Cerebellar cortex (tissue), 1 donor: Measurements from ENCODE around the gene C1QTNF4.
A peak's percentile ranks its signal among the peaks of the same experiment; 100 is the strongest.
"Not testable (repeated sequence)": the region's sequence is repeated elsewhere in the genome, so short reads cannot be mapped to it uniquely, and the experiment has no call there.

ENCODE experiments used
- DNase-seq: peaks from one replicate; pipeline ENCODE4 v3.0.0-alpha.2; 2015; ENCODE audit warnings: low spot score

The C1QTNF4 gene

DNA sequence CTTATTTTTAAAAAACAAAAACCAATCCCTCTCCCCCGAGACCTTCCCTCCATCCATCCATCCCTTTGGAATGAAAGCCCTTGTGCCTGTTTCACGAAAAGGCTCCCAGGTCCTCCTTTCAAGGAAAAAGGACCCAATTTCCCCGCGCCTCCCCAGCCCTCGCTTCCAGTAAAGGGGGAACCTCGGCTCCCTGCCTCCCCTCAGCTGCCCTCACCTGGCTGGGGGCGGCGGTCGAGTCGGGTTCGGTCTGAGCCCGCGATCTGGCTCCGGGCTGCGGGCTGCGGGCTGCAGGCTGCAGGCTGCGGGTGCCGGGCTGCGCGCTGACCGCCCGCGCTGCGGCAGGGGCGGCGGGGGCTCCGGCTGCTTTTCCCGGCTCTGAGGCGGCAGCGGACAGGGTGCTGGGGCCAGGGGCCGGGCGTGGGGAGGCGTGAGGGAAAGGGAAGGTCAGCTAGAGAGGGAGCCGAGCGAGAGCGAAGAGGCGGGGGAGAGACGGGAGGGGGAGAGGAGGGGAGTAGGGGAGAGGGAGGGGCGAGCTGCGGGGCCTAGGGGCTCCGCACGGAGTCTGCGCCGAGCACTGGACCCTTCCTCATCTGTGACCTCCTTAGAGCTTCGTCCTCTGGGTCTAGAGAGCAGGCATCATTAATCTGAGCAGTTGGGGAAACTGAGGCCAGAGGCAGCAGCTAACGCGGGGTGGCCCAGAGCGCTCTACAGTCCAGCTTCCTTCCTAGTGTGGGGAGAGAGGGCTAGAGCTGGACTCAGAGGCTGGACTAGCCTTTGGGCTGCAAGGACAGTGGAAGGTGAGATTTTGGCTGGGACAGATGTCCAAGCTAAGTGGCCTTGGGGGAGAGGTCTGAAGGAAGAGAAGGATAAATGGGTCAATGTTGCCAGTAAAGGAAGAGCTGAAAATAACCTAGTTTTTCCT is at the start of gene C1QTNF4:
Gene C1QTNF4, minus strand, starts transcription at position 478 of the 922 bp plus-strand sequence. CDS start 3,601 bp downstream, outside the sequence.
- DNase-seq: peak; percentile 38

DNA sequence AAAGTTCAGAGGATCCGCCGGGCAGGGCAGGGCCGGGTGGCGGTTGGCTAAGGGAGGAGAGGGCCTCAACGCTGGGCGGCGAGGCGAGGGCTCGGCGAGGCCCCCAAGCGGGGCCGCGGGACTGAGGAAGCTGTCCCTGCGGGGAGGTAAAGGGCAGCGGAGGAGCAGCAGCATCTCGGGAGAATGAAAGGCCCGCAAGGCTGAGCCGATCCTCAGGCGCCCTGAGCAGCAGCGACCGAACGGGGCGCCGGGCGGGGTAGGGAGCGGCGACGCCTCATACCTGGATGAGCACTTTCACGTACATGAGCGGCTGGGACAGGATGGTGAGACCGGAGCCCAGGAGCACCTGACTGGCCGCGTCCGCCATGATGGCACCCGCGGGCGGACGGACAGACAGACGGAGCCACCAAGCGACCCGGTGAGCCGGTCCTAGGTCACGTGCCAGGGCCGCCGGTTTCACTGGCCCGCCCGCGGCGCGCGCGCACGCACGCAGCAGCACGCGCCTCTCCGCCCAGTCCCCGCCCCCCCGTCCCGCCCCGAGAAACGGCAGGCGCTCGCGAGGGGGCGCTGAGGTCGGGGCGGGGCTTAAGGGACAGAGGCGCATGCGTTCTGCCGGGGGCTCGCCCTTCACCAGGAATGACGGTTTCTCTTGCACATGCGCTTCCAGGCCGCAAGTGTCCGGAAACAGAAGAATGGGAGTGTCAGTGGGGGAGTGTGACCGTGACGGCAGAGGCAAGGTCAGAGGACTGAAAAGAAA is 48.1 kb upstream of the C1QTNF4 start, which contains the start of gene MTCH2:
Gene MTCH2, minus strand, starts transcription at position 461 of the 757 bp plus-strand sequence. Its CDS starts 94 bp downstream, at position 367.
- peak; percentile 97 for DNase-seq

DNA sequence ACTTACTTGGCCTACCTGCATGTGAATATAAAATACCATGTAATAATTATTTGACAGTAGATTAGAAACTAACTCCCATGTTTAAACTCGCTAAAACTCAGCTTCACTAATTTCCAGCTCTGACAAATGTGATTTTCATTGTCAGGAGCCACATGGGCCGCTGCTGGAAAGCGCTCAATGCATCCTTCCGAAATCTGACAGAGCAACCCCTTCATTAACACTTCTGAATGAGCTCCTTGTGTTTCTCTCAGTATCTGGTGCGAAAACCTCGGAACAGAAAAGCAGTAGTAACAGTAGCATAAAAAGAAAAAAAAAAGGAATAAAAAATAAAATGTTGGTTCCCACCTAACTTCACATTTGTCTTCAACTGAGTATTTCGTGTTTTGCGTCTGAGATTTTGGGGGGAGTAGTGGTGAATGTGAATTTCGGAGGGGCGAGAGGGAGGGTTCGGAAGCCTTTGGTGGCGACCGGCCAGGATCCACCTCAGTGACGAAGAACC is 47.4 kb upstream of the C1QTNF4 start:
- DNase-seq: peak; percentile 49

DNA sequence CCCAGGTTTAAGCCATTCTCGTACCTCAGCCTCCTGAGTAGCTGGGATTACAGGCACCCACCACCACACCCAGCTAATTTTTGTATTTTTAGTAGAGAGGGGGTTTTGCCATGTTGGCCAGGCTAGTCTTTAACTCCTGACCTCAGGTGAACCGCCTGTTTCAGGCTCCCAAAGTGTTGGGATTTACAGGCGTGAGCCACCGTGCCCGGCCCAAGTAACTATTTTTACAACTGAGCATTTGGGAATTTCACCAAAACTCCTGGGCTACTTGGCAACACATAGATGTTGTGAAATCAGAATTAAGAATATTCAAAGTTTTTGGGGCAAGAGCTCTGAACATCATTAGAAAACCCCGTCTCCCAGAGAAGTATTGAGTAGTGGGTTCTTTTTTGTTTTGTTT is 46.3 kb upstream of the C1QTNF4 start:
- DNase-seq: not testable (repeated sequence)

DNA sequence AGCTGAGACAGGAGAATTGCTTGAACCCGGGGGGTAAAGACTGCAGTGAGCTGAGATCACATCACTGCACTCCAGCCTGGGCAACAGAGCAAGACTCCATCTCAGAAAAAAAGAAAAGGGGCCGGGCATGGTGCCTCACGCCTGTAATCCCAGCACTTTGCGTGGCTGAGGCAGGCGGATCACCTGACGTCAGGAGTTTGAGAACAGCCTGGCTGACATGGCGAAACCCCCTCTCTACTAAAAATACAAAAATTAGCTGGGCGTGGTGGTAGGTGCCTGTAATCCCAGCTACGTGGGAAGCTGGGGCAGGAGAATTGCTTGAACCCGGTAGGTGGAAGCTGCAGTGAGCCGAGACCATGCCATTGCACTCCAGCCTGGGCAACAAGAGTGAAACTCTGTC is 42.1 kb upstream of the C1QTNF4 start:
- not testable (repeated sequence) for DNase-seq

DNA sequence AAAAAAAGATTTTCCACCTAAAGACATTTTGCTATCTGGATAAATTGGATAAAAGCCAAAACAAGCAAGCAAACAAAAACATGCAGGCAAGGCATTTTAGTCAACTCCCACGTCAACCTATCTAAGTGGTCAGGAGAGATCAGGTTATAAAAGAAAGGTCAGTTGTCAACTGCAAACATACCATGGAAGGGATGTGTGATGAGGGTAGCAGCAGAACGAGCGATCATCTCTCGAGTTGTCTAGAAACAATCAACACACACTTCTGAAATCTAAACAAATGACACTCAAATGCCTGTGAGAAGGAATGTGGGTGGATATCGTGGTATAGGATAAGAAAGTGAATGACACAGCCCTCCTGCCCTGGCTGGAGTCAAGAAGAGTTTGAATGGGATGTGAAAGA is 37.3 kb upstream of the C1QTNF4 start:
- DNase-seq: no peak

DNA sequence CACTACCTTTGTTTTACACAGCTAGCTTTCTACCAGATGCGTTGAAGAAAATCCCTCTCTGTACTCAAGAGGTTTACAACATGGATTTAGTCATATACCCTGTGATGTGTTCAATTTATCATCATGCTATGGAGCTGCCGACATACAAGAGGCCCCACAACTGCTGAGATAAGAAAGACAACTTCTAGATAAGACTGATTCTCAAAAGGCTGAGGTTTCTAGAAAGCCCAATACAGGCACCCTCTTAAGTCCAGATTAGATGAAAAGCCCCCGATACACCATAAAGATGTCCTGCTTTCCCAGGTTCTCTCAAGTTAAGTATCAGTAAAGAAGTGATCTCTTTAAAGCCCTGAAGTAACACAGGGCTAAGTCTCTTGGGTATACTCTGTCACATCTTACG is 33.8 kb upstream of the C1QTNF4 start:
- no peak for DNase-seq

DNA sequence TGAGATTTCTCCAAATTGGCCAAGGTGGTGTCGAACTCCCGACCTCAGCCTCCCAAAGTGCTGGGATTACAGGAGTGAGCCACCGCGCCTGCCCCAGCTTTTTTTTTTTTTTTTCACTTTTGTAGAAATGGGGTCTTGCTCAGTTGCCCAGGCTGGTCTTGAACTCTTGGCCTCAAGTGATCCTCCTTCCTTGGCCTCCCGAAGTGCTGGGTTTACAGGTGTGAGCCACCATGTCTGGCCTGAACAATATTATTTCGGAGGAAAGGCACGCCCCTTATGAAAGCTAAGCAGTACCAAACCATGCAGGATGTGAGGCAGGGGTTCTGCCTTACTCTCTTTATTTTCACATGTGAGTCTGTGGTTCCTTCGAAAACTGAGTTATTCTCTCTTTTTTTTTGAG is 32.0 kb upstream of the C1QTNF4 start:
- no peak for DNase-seq

DNA sequence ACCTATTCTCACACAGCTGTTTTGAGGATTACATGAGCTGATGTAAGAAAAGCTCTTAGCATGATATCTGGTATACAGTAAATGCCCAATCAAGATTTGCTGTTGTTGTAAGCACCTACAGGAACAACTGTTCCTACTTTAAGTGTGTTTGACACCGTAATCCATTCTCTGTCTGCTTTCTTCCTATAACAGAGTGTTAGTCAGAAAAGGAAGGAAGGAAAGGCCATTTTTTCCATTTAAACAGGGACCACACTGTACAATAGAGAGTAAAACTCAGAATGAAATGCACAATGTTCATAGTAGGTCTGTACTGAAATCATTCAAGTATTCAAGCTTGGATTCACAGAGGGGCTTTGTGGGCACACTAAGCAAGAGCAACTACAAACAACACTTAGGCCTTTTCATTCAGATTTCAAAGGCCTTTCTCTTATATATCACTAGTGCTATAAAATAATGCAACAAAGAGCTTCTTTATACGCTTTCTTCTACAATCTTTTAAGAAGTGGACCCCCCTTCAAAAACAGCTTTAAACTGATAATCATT is 26.7 kb upstream of the C1QTNF4 start:
- no peak for DNase-seq

DNA sequence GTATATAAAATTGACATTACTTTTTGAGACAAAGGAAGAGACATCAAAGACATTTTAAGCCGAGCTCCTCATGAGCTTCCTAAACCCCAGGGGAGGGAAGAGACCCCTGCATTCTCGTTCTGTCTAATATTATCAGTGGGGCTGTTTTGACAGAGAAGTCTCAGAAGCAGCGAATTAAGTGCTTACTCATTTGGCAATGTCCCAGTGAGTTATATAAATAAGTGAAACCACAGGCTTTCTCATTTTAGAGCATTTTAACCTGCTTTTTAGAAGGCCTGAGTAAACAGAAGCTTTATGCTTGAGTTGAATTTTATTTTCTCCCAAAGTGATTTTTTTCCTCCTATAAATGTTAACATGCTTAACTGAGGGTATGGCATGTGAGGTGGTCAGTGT is 23.2 kb upstream of the C1QTNF4 start:
- DNase-seq: no peak

DNA sequence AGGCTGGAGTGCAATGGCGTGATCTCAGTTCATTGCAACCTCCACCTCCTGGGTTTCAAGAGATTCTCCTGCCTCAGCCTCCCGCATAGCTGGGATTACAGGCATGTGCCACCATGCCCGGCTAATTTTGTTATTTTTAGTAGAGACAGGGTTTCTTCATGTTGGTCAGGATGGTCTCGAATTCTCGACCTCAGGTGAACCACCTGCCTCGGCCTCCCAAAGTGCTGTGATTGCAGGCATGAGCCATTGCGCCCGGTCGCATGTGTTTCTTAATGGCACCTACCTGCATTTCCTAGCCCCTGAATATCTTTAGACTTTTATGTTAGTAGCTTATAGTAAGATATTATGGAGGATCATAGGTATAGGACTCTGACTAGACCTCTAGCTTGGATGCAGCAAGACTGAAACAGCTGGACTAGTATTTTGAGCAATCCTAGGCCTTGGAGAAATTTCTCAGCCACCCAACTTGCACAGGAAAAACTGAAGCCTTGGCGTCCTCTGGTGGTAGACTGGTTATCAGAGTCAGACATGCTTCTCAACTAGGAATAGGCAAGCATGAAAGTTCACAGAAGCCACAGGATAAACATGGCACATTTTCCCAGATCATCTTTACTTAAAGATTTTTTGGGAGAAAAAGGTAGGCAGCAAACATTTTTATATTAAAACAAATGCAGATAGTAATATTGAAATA is 22.7 kb upstream of the C1QTNF4 start:
- peak; percentile 88 for DNase-seq

DNA sequence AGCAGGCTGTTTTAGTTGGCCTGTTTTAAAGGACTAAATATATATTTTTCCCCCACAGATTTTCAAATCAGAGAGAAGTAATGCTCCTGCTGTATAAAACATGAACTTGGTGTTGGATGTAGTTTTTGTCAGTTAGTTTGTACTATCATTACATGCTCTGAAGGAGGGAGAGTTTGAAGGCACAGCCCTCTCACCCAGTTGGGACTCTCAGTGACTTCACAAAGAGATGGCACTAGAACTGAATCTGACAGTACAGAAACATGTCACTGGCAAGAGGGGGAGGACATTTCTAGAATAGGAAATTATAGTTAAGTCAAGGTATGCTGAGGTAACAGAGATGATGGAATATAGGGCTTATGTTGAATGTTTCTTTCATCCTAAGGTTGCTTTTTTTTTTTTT is 21.0 kb upstream of the C1QTNF4 start:
- DNase-seq: no peak

DNA sequence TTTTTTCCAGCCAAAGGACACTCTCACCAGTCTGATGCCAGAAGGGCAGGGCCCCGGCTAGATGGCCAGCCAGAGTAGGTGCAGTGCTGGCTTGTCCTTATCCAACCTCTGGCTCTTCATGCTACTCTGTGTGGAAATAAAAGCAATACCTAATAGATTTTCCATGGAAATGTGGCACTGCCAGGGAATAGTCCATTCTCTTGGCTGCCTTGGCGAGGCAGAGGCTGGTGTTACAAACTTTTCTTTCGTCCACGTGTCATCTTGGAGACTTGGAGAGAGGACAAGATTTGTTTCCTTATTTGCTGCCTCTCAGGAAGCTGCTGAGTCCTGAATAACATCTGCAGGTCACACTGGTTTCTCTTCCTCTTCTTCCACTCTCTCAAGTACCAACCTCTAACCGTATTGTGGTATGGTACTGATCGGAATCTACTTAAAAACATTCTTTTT is 17.2 kb upstream of the C1QTNF4 start:
- no peak for DNase-seq

DNA sequence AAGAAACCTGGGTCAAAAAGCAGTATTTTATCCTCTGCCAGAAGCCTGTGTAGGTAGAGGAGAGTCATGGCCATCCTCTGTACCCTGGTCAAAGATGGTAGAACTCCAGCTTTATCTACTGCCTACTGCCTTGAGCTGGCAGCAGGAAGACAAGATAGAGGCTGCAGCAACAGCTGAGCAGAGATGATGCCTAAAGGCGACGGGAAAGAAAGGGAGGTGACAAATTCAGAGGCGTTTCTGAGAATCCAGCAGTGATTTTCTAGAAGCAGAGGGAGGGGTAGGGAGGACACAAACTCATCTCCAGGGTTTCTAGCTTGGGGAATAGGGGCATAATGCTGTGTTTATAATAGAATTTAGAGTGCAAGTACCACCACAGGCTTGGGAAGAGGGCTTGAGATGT is 15.5 kb upstream of the C1QTNF4 start:
- no peak for DNase-seq

DNA sequence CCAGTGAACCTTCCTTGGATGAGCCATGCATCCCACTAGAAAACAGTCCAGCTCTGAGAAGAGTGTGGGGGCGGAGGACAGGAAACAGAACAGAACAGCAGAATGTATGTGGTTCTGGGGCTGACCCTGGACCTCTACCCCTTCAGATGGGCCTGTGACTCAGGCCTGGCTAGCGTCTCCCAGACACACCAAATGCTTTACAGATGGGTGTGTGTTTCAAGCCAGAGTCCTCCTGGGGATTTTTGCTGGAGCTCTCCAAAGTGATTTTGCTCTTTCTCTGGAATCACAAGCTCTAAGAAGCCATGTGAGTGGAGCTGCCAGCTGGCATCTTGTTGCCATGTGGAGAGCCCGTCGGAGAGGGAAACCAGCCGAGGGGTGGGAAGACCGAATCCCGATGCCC is 13.2 kb upstream of the C1QTNF4 start:
- peak; percentile 50 for DNase-seq

DNA sequence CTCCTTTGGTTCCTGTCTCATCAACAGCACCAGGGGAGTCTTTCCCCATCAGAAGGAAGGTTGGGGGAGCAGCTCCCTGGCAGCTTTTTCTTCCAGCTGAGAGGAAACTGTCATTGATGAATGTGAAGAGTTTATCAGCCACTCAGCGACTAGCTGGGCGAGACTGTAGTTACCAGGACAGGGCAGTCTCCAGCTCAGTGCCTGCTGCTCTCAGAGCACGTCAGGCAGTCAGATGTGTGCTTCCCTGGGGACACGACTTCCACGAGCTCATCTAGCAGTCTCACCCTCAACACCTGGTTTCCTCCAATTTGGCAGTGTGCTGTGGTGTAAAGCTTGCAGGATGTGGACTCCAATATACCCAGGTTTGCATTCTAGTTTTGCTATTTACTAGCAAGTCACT is 12.5 kb upstream of the C1QTNF4 start:
- no peak for DNase-seq

DNA sequence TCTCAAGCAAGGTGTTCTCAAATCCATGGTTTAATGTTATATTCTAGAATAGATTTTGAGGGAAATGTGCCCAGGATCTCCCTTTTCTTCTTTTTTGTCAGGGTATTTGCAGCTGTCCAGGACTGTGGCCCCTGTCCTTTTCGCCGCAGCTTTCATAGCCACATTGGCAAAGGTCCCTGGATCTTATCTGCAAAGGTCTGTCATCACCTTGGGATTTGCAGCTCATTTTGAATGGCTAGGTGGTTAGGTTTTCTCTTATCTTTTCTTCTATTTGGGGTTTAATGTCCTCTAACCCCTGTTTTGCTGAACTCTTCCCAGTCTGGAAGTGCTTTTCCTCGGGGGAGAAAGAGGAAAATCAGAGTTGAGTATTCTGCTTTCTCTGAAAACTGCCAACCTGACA is 11.7 kb upstream of the C1QTNF4 start:
- no peak for DNase-seq

DNA sequence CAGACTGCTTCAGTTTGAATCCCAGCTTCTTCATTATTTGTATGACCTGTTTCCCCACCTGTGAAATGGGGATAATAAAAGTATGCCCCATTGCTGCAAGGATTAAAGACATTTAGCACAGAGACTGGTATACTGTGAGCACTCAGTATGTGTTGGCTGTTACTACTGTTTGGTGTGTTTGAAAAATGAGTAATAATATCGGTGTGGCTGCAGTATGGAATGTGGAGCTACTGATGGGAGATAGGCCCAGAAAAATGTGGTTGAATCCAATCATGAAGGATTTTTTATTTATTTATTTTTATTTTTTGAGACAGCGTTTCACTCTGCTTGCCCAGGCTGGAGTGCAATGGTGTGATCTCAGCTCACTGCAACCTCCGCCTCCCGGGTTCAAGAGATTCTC is 9.1 kb upstream of the C1QTNF4 start:
- no peak for DNase-seq

DNA sequence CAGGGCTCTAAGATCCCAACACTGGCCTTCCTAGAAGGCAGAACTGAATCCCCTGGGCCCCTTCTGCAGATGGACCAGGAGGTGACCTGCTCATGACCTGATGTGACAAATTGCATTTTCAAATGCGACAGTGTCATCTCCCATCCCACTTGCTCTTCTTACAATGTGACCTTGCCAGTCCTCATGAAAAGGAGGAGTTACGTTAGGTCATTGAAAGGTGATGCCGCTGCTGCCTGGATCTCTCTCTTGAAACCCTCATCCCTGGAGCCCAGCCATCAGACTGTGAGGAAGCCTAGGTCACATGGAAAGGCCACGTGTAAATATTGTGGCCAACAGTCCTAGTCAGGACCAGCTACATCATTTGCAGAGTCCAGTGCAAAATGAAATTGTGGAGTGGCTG is 5.7 kb upstream of the C1QTNF4 start:
- DNase-seq: no peak

DNA sequence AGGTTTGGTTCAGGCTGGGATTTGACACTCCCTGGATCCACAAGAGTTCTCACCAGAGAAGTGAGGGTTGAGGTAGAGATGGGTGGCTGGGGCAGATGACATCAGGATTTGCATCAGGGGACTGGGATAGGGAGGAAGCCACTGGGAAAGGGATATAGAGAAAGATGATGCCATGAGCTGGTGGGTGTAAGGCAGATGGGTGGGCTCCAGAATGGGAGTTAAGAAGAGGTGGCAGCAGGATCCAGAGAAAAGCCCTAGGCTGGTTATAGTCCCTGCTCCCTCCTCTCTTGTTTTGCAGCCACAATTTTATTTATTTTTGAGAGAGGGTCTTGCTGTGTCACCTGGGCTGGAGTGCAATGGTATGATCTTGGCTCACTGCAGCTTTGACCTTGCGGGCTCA is 1.8 kb upstream of the C1QTNF4 start:
- no peak for DNase-seq

DNA sequence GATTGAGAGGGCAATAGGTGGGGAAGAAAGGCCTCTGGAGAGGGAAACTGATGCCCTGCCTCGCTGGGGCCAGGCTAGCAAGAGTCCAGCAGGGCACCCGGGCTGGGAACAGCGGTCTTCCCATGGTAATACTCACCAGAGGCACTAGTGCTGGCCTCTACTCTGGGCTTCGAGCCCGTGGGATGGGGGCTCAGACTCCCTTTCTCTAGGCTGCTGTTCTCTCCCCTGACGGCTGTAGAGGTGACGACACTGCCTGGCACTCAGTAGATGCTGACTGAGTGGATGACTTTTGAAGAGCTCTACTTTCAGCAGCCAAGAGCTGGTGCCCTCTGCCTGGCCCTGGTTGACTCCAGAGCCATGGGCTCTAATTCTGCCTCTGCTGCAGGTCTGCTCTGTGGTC is 818 bp upstream of the C1QTNF4 start:
- DNase-seq: no peak

DNA sequence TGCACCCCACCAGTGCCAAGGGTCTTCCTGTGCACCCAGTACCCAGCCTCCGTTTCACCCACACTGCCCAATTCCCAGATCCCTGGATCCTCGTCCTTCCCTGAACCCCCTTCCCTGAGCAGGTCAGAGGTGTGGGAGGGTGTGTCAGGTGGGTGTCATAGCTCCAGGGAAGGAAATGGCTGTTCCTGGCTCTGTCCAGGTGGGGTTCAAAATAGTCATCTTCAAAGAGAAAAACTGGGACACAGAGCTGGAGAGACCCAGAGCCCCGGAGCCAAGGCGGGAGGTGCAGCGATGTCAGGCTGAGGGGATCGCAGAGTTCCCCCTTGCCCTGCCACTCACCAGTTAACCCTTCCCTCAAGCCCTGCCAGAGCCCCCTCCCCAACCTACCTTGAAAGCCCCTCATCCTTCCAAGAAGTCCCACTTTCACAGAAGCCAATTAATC is 698 bp downstream of the C1QTNF4 start:
- DNase-seq: peak; percentile 42
